Lower leg skin (tissue), 3 donors: ENCODE data around the gene GNAI3.

Experiments
- POLR2A ChIP-seq, 2 donors: fragments of 450-650 bp; IDR thresholded peaks; one replicate each; pipeline ENCODE4 v1.6.1; 2016 to 2017; ENCODE audit warnings: antibody characterized with exemption in 2 of 2, mild to moderate bottlenecking in 1 of 2, moderate library complexity in 1 of 2
- TF ChIP-seq, protein P1 (sequence below), 3 donors: fragments of 450-650 bp; IDR thresholded peaks; one replicate each; pipeline ENCODE4 v1.5.1; 2016; ENCODE audit warnings: antibody characterized with exemption in 3 of 3, mild to moderate bottlenecking in 3 of 3, moderate library complexity in 2 of 3

DNA sequence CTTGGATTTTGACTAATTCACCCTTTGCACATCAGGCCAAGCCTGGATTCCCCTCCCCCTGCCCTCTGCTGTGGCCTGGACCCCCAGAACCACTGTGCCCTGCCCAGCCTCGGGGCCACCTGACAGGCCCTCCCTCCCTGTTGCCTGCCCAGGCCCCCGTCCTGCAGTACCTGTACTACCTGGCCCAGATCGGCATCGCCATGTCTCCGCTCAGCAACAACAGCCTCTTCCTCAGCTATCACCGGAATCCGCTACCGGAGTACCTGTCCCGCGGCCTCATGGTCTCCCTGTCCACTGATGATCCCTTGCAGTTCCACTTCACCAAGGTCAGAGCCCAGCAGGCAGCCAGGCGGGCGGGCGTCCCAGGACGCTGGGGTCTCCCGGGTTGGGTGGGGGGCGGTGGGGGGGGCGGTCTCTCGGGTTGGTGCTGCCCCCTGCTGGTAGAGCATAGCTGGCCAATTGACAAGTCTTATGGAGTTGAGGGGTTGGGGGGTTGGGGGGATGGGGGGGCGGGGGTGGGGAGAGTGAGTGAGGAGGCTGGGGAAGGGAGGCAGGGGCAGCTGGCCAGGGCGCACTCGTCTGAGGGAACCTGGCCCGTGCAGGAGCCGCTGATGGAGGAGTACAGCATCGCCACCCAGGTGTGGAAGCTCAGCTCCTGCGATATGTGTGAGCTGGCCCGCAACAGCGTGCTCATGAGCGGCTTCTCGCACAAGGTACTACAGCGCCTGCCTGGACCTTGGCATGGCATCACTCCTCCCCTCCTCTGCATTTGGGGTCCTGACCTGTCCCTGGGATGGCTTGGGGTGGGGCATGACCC is 81.9 kb downstream of the GNAI3 start:
- TF ChIP-seq POLR2A (IDR thresholded peaks at IDR 0.05): no peak
- TF ChIP-seq, protein P1, sequence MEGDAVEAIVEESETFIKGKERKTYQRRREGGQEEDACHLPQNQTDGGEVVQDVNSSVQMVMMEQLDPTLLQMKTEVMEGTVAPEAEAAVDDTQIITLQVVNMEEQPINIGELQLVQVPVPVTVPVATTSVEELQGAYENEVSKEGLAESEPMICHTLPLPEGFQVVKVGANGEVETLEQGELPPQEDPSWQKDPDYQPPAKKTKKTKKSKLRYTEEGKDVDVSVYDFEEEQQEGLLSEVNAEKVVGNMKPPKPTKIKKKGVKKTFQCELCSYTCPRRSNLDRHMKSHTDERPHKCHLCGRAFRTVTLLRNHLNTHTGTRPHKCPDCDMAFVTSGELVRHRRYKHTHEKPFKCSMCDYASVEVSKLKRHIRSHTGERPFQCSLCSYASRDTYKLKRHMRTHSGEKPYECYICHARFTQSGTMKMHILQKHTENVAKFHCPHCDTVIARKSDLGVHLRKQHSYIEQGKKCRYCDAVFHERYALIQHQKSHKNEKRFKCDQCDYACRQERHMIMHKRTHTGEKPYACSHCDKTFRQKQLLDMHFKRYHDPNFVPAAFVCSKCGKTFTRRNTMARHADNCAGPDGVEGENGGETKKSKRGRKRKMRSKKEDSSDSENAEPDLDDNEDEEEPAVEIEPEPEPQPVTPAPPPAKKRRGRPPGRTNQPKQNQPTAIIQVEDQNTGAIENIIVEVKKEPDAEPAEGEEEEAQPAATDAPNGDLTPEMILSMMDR (IDR thresholded peaks at IDR 0.05): no peak
